ENCODE data around the gene MOB3B. TPM values are rescaled to one million over a fixed set of nuclear protein-coding genes. Genes with fewer than 3 reads are reported as not detected.
"Not testable (repeated sequence)": the region's sequence is repeated elsewhere in the genome, so short reads cannot be mapped to it uniquely, and the experiment has no call there.

The MOB3B gene
- total RNA-seq, 1 donor from 2014 or later: 0.94 TPM

DNA sequence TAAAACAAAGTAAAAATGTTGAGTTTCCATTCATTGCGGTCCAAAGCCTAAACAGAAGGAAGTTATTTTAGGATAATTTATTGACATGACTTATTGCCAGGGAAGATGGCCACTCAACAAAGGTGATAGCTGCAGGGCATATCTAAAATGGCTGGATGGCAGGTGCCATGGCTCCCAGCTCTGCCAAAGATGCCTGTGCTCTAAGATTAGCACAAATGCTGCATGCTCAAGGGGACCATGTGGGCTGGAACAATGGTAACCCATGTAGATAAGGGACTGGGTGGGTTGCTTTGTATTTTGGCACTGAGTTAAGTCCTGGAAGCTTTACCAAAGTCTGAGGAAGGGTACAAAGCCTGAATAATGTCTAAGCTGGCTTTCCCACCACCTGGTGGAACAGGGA is 101.1 kb downstream of the MOB3B start:
- peaks cover 2% of the 10 kb centered on the region for H3K27me3 Mint-ChIP-seq (ENCODE audit: low read depth)
- H3K27ac Mint-ChIP-seq: no peak overlapping the region
- no peaks in the 10 kb centered on the region for H3K9me3 Mint-ChIP-seq
- intact Hi-C loops (cut with micrococcal nuclease): no loop called here
- H3K36me3 Mint-ChIP-seq (ENCODE audit: low read depth): no peaks in the 10 kb centered on the region
- no peak for DNase-seq (ENCODE audit: low spot score)
- peaks cover 9% of the 10 kb centered on the region for H3K4me1 Mint-ChIP-seq (ENCODE audit: low read depth)
- no peak overlapping the region for H3K4me3 Mint-ChIP-seq (ENCODE audit: low read depth)

- Mint-ChIP-seq H3K9me3 (no peaks in the 10 kb centered on the region), H3K27me3 (ENCODE audit: low read depth) (no peaks in the 10 kb centered on the region), H3K36me3 (ENCODE audit: low read depth) (no peaks in the 10 kb centered on the region), H3K27ac (no peak overlapping the region), H3K4me3 (ENCODE audit: low read depth) (no peak overlapping the region), H3K4me1 (ENCODE audit: low read depth) (peaks cover 5% of the 10 kb centered on the region)
- DNase-seq (ENCODE audit: low spot score): no peak
- intact Hi-C loops (cut with micrococcal nuclease): no loop called here
Measured at GRCh38 chr9:27427272-27427643, 102.4 kb downstream of the MOB3B start.

- Mint-ChIP-seq H3K36me3 (ENCODE audit: low read depth) (no peaks in the 10 kb centered on the region), H3K4me3 (ENCODE audit: low read depth) (no peak overlapping the region), H3K4me1 (ENCODE audit: low read depth) (peaks cover 3% of the 10 kb centered on the region), H3K9me3 (no peaks in the 10 kb centered on the region), H3K27me3 (ENCODE audit: low read depth) (no peaks in the 10 kb centered on the region), H3K27ac (no peak overlapping the region)
- no peak for DNase-seq (ENCODE audit: low spot score)
- intact Hi-C loops (cut with micrococcal nuclease): no loop called here
Measured at GRCh38 chr9:27426511-27427271, 102.9 kb downstream of the MOB3B start.

DNA sequence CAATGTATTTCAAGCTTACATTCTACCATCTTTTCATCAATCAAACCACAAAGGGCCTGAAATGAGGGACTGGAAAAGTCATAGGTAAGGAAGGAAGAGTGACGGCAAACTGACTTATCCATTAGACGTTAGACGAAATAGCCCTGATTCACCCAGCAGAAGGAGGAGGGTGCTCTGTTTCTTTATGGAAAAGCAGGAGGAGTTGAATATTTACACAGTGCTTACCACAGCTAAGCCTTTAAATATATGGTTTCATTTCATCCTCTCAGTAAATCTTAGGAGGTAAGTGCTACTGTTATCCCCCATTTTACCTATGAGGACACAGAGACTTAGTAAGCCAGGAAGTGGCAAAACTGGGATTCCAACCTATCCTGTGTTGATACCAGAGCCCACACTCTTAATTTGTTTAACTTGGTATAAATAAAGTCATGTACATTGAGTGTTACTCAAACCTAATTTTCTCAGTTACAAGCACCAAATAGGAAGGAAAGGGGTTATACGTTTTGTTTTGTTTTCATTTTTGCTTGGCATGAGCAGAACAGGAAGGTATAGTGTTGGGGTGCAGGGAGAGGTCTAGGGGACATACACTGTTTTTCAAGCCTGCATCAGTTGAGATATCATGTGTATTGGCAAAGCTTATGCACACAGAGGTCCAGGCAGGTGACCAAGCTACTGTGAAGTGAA is 103.6 kb downstream of the MOB3B start:
- intact Hi-C loops (cut with micrococcal nuclease): no loop called here
- Mint-ChIP-seq H3K27ac (no peak overlapping the region), H3K4me1 (ENCODE audit: low read depth) (peaks cover 3% of the 10 kb centered on the region), H3K36me3 (ENCODE audit: low read depth) (no peaks in the 10 kb centered on the region), H3K27me3 (ENCODE audit: low read depth) (no peaks in the 10 kb centered on the region), H3K4me3 (ENCODE audit: low read depth) (no peak overlapping the region), H3K9me3 (no peaks in the 10 kb centered on the region)
- DNase-seq (ENCODE audit: low spot score): no peak

GRCh38 chr9:27423915-27424710 is 105.5 kb downstream of the MOB3B start:
- no peak overlapping the region for H3K4me3 Mint-ChIP-seq (ENCODE audit: low read depth)
- H3K27me3 Mint-ChIP-seq (ENCODE audit: low read depth): no peaks in the 10 kb centered on the region
- no peak for DNase-seq (ENCODE audit: low spot score)
- intact Hi-C loops (cut with micrococcal nuclease): no loop called here
- no peaks in the 10 kb centered on the region for H3K9me3 Mint-ChIP-seq
- no peak overlapping the region for H3K27ac Mint-ChIP-seq
- H3K36me3 Mint-ChIP-seq (ENCODE audit: low read depth): no peaks in the 10 kb centered on the region
- peaks cover 3% of the 10 kb centered on the region for H3K4me1 Mint-ChIP-seq (ENCODE audit: low read depth)

DNA sequence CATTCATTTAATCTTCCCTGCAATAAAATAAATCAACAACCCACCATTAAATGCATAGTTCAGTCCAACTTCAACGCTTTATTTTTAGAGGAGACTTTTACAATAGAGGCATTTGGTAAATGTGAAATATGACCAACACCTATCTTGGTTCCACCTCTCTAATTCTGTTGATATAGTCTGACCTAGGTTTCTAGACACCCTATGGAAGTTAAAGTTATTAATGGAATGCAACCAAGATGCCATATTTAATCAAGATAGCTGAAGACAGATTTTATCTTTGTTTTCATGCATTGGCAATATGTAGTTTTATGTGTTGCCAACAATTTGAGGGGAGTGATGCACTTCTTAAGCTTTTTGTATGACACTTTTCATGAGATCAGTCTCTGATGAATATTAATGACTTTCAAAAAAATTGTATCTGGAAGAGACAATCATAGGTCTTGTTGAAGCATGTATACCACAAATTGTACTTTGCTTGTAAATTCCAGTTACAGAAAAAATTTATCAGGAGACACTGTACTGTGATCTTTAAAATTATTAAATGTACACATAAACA is 107.3 kb downstream of the MOB3B start:
- no peak overlapping the region for H3K27ac Mint-ChIP-seq
- no peak overlapping the region for H3K4me3 Mint-ChIP-seq (ENCODE audit: low read depth)
- H3K36me3 Mint-ChIP-seq (ENCODE audit: low read depth): no peaks in the 10 kb centered on the region
- DNase-seq (ENCODE audit: low spot score): no peak
- H3K9me3 Mint-ChIP-seq: no peaks in the 10 kb centered on the region
- peaks cover 3% of the 10 kb centered on the region for H3K4me1 Mint-ChIP-seq (ENCODE audit: low read depth)
- intact Hi-C loops (cut with micrococcal nuclease): no loop called here
- H3K27me3 Mint-ChIP-seq (ENCODE audit: low read depth): no peaks in the 10 kb centered on the region

- H3K36me3 Mint-ChIP-seq (ENCODE audit: low read depth): no peaks in the 10 kb centered on the region
- H3K4me3 Mint-ChIP-seq (ENCODE audit: low read depth): no peak overlapping the region
- no peaks in the 10 kb centered on the region for H3K9me3 Mint-ChIP-seq
- H3K27me3 Mint-ChIP-seq (ENCODE audit: low read depth): no peaks in the 10 kb centered on the region
- H3K27ac Mint-ChIP-seq: no peak overlapping the region
- intact Hi-C loops (cut with micrococcal nuclease): no loop called here
- no peak for DNase-seq (ENCODE audit: low spot score)
- H3K4me1 Mint-ChIP-seq (ENCODE audit: low read depth): peaks cover 3% of the 10 kb centered on the region
Measured at GRCh38 chr9:27421577-27421976, 108.0 kb downstream of the MOB3B start.

GRCh38 chr9:27419558-27419957 is 110.1 kb downstream of the MOB3B start:
- H3K9me3 Mint-ChIP-seq; DNase-seq (ENCODE audit: low spot score); H3K27me3 Mint-ChIP-seq (ENCODE audit: low read depth); H3K27ac Mint-ChIP-seq; H3K4me3 Mint-ChIP-seq (ENCODE audit: low read depth); H3K4me1 Mint-ChIP-seq (ENCODE audit: low read depth); H3K36me3 Mint-ChIP-seq (ENCODE audit: low read depth); intact Hi-C loops (cut with micrococcal nuclease): not testable (repeated sequence)

DNA sequence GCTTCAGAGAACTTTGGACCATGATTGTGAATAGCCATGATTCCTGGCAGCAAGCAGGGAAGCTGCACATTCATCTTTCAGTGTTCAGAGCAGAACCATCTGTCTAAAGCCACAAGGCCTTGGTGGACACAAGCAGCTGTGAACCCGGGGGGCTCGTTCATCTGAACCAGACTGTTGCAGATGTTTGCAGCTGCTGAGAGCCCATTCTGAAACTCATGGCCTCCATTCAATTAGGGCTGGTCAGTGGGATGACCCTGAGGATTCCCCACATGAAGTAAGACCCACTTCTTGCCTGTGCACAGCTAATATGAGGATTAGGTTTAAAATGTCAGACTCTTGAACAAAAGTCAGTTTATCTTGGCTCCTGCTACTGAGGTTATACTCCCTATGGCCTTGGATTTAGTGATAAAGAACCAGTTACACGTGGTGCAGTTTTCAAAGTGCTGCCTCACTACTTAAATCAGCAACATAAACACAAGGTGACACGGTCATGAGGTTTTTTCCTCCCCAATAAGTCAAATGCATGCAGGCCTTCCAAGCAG is 115.3 kb downstream of the MOB3B start:
- Mint-ChIP-seq H3K36me3 (ENCODE audit: low read depth) (no peaks in the 10 kb centered on the region), H3K27ac (no peak overlapping the region), H3K27me3 (ENCODE audit: low read depth) (peaks cover 5% of the 10 kb centered on the region), H3K4me3 (ENCODE audit: low read depth) (no peak overlapping the region), H3K9me3 (no peaks in the 10 kb centered on the region), H3K4me1 (ENCODE audit: low read depth) (peaks cover 2% of the 10 kb centered on the region)
- no peak for DNase-seq (ENCODE audit: low spot score)
- intact Hi-C loops (cut with micrococcal nuclease): no loop called here

DNA sequence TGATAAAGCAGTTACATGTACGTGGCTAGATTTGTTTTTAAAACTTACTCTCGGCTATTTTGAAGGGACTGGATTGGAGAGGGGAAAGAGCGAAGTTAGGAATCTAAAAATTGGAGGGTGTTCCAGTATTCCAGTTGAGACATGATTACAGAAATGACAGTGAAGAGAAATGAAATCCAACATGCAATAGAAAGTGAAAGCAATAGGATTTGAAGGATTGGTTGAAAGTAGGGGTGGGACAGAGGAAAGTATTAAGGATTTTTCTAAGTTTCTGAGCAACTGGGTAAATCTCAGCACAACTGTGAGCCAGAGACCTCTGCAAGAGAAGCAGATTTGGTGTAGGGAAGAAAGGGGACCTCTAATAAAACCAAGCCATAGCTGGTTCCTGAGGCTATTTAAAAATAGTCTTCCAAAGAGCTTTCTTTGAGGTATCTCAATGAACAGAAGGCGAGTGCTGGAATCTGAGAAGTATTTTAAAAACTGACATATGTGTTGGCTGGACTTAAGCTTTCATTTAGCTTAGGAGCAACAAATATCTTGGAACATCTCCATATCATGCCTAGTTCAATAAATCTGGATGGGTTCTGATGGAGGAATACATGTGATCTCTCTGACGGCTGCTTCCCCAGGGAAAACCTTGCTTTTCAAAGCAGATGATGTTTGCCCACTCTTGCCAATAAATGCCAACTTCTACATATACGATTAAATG is 115.9 kb downstream of the MOB3B start:
- intact Hi-C loops (cut with micrococcal nuclease): no loop called here
- Mint-ChIP-seq H3K9me3 (no peaks in the 10 kb centered on the region), H3K27ac (no peak overlapping the region), H3K27me3 (ENCODE audit: low read depth) (peaks cover 5% of the 10 kb centered on the region), H3K4me3 (ENCODE audit: low read depth) (no peak overlapping the region), H3K4me1 (ENCODE audit: low read depth) (peaks cover 2% of the 10 kb centered on the region), H3K36me3 (ENCODE audit: low read depth) (no peaks in the 10 kb centered on the region)
- DNase-seq (ENCODE audit: low spot score): no peak

GRCh38 chr9:27412963-27413362 is 116.7 kb downstream of the MOB3B start:
- H3K27ac Mint-ChIP-seq: no peak overlapping the region
- no peaks in the 10 kb centered on the region for H3K36me3 Mint-ChIP-seq (ENCODE audit: low read depth)
- no peak for DNase-seq (ENCODE audit: low spot score)
- H3K4me3 Mint-ChIP-seq (ENCODE audit: low read depth): no peak overlapping the region
- H3K9me3 Mint-ChIP-seq: no peaks in the 10 kb centered on the region
- H3K4me1 Mint-ChIP-seq (ENCODE audit: low read depth): peaks cover 2% of the 10 kb centered on the region
- peaks cover 5% of the 10 kb centered on the region for H3K27me3 Mint-ChIP-seq (ENCODE audit: low read depth)
- intact Hi-C loops (cut with micrococcal nuclease): no loop called here

- Mint-ChIP-seq H3K9me3 (no peaks in the 10 kb centered on the region), H3K27ac (no peak overlapping the region), H3K27me3 (ENCODE audit: low read depth) (peaks cover 5% of the 10 kb centered on the region), H3K36me3 (ENCODE audit: low read depth) (no peaks in the 10 kb centered on the region), H3K4me1 (ENCODE audit: low read depth) (peaks cover 2% of the 10 kb centered on the region), H3K4me3 (ENCODE audit: low read depth) (no peak overlapping the region)
- no peak for DNase-seq (ENCODE audit: low spot score)
- intact Hi-C loops (cut with micrococcal nuclease): no loop called here
Measured at GRCh38 chr9:27412081-27412480, 117.5 kb downstream of the MOB3B start.

Data from activated T-helper 2 cell treated with anti-CD3 and anti-CD28 coated beads, Interferon-gamma antibody, Interleukin-2, Interleukin-4, amounts not matched to agents 10 μg/mL and 5 μg/mL and 100 μg/mL, durations not matched to agents 14 hours and 24 hours and 36 hours (primary cell).